H9 (cell line): ENCODE measurements around the gene RRP15. TPM values are rescaled to one million over a fixed set of nuclear protein-coding genes. Genes with fewer than 3 reads are reported as not detected.

Source experiments
- DNase-seq: peaks from one replicate; pipeline ENCODE4 v3.0.0-alpha.2; 2017
- H2AFZ ChIP-seq: one replicate; pipeline ENCODE4 v1.6.1; 2013; ENCODE audit warnings: mild to moderate bottlenecking, low read length, control low read depth, moderate library complexity
- H2AK5ac ChIP-seq: 2 replicates; pipeline ENCODE4 v1.6.1; 2013; ENCODE audit warnings: low read length, control low read depth, mixed read lengths; ENCODE audit not compliant: insufficient read length
- H2BK120ac ChIP-seq: one replicate; pipeline ENCODE4 v1.6.1; 2013; ENCODE audit warnings: low read depth, mild to moderate bottlenecking, low read length, control low read depth, inconsistent platforms; ENCODE audit not compliant: poor library complexity, severe bottlenecking
- H2BK12ac ChIP-seq: 2 replicates; pipeline ENCODE4 v1.6.1; 2013; ENCODE audit warnings: low read length, control low read depth, mixed read lengths, low read depth; ENCODE audit not compliant: insufficient read length
- H2BK15ac ChIP-seq: 2 replicates; pipeline ENCODE4 v1.6.1; 2013; ENCODE audit warnings: low read depth, low read length, control low read depth
- H2BK20ac ChIP-seq: one replicate; pipeline ENCODE4 v1.6.1; 2013; ENCODE audit warnings: low read depth, mild to moderate bottlenecking, low read length, control low read depth, inconsistent platforms; ENCODE audit not compliant: poor library complexity, severe bottlenecking
- H2BK5ac ChIP-seq: 2 replicates; pipeline ENCODE4 v1.6.1; 2013; ENCODE audit warnings: low read length, control low read depth, mixed read lengths; ENCODE audit not compliant: insufficient read length
- H3K14ac ChIP-seq: 2 replicates; pipeline ENCODE4 v1.6.1; 2013; ENCODE audit warnings: low read length, control low read depth; ENCODE audit not compliant: insufficient read depth
- H3K18ac ChIP-seq: 2 replicates; pipeline ENCODE4 v1.6.1; 2013; ENCODE audit warnings: low read depth, mild to moderate bottlenecking, mixed read lengths, low read length, control low read depth; ENCODE audit not compliant: insufficient read length
- H3K23ac ChIP-seq: 2 replicates; pipeline ENCODE4 v1.6.1; 2013; ENCODE audit warnings: low read length, control low read depth, mixed read lengths, low read depth; ENCODE audit not compliant: insufficient read length
- H3K23me2 ChIP-seq: 2 replicates; pipeline ENCODE4 v1.6.1; 2013; ENCODE audit warnings: low read depth, mild to moderate bottlenecking, mixed read lengths, low read length, control low read depth; ENCODE audit not compliant: insufficient read length, poor library complexity, severe bottlenecking
- H3K27ac ChIP-seq: 2 replicates; pipeline ENCODE4 v1.5.1; 2013; ENCODE audit warnings: low read length, control low read depth, mixed read lengths, low read depth; ENCODE audit not compliant: insufficient read length
- H3K27me3 ChIP-seq: 2 replicates; pipeline ENCODE4 v1.6.1; 2013; ENCODE audit warnings: low read length, control low read depth, inconsistent platforms; ENCODE audit not compliant: insufficient read depth
- H3K4ac ChIP-seq: 2 replicates; pipeline ENCODE4 v1.6.1; 2013; ENCODE audit warnings: low read depth, mild to moderate bottlenecking, control low read depth, inconsistent platforms, low read length, moderate library complexity
- H3K4me1 ChIP-seq: 2 replicates; pipeline ENCODE4 v1.6.1; 2013; ENCODE audit warnings: low read length, control low read depth, inconsistent platforms; ENCODE audit not compliant: insufficient read depth
- H3K4me2 ChIP-seq: 2 replicates; pipeline ENCODE4 v1.6.1; 2013; ENCODE audit warnings: low read length, control low read depth, mixed read lengths; ENCODE audit not compliant: insufficient read length, insufficient read depth
- H3K56ac ChIP-seq: 2 replicates; pipeline ENCODE4 v1.6.1; 2013; ENCODE audit warnings: low read depth, mild to moderate bottlenecking, mixed read lengths, low read length, control low read depth; ENCODE audit not compliant: insufficient read length
- H3K79me1 ChIP-seq: 2 replicates; pipeline ENCODE4 v1.6.1; 2013; ENCODE audit warnings: low read depth, mild to moderate bottlenecking, moderate library complexity, low read length, control low read depth, inconsistent platforms; ENCODE audit not compliant: insufficient read depth, poor library complexity, severe bottlenecking
- H3K79me2 ChIP-seq: 2 replicates; pipeline ENCODE4 v1.6.1; 2013; ENCODE audit warnings: low read length, control low read depth, inconsistent platforms; ENCODE audit not compliant: insufficient read depth
- H3K9ac ChIP-seq: 2 replicates; pipeline ENCODE4 v1.6.1; 2013; ENCODE audit warnings: low read length, control low read depth, mixed read lengths; ENCODE audit not compliant: insufficient read length; ENCODE audit errors: extremely low read depth
- H3K9me3 ChIP-seq: one replicate; pipeline ENCODE4 v1.6.1; 2013; ENCODE audit warnings: low read depth, low read length, inconsistent platforms; ENCODE audit not compliant: control insufficient read depth
- H3T11ph ChIP-seq: one replicate; pipeline ENCODE4 v1.6.1; 2013; ENCODE audit warnings: mild to moderate bottlenecking, low read length, control low read depth, inconsistent platforms
- H4K20me1 ChIP-seq: one replicate; pipeline ENCODE4 v1.6.1; 2013; ENCODE audit not compliant: control insufficient read depth, insufficient read length, insufficient read depth
- H4K5ac ChIP-seq: 2 replicates; pipeline ENCODE4 v1.6.1; 2013; ENCODE audit warnings: low read depth, mild to moderate bottlenecking, mixed read lengths, low read length, control low read depth; ENCODE audit not compliant: insufficient read length
- H4K8ac ChIP-seq: replicated peaks from 2 replicates; pipeline ENCODE4 v1.6.1; 2013; ENCODE audit warnings: low read length, control low read depth, mixed read lengths, low read depth; ENCODE audit not compliant: insufficient read length
- H4K91ac ChIP-seq: 2 replicates; pipeline ENCODE4 v1.6.1; 2013; ENCODE audit warnings: low read depth, mild to moderate bottlenecking, moderate library complexity, mixed read lengths, low read length, control low read depth; ENCODE audit not compliant: insufficient read length
- H3K27ac Mint-ChIP-seq, 3 experiments: 2 replicates in 2 of 3; 3 replicates in 1 of 3; pipeline ENCODE4 v1.8.0; 2020 to 2021; ENCODE audit warnings: mixed read lengths in 3 of 3, mild to moderate bottlenecking in 1 of 3, moderate library complexity in 1 of 3
- H3K27me3 Mint-ChIP-seq: 2 replicates; pipeline ENCODE4 v1.8.0; 2021; ENCODE audit warnings: low read depth, mild to moderate bottlenecking, moderate library complexity, mixed read lengths
- H3K36me3 Mint-ChIP-seq, 3 experiments: 2 replicates in 2 of 3; 3 replicates in 1 of 3; pipeline ENCODE4 v1.8.0; 2020 to 2021; ENCODE audit warnings: low read depth in 3 of 3, mixed read lengths in 3 of 3; ENCODE audit not compliant: insufficient read depth in 1 of 3
- H3K4me1 Mint-ChIP-seq, 2 experiments: 2 replicates each; pipeline ENCODE4 v1.8.0; 2020; ENCODE audit warnings: mixed read lengths in 2 of 2
- H3K4me3 Mint-ChIP-seq, 2 experiments: 2 replicates in 1 of 2; 3 replicates in 1 of 2; pipeline ENCODE4 v1.8.0; 2020 to 2021; ENCODE audit warnings: mild to moderate bottlenecking in 2 of 2, mixed read lengths in 2 of 2, moderate library complexity in 1 of 2
- H3K9me3 Mint-ChIP-seq, 2 experiments: 2 replicates in 1 of 2; 3 replicates in 1 of 2; pipeline ENCODE4 v1.8.0; 2020; ENCODE audit warnings: mild to moderate bottlenecking in 2 of 2, mixed read lengths in 2 of 2, moderate library complexity in 1 of 2
- CTCF ChIP-seq: fragments of 200-600 bp; sonication (generic); conservative IDR thresholded peaks from 3 replicates; pipeline ENCODE4 v1.8.0; 2021; ENCODE audit warnings: antibody characterized with exemption, mild to moderate bottlenecking
- WGBS: extraction: QIAGEN DNeasy Blood & Tissue Kit; methylation state at CpG from one replicate; pipeline ENCODE4 v1.1.7; 2013; ENCODE audit warnings: missing lambda C conversion rate, low lambda C conversion rate, mixed read lengths; ENCODE audit not compliant: insufficient read length; ENCODE audit errors: extremely low coverage; 5-methylcytosine and 5-hydroxymethylcytosine counted together
- total RNA-seq: library from RNA; stranded (reverse); gene quantifications from 2 replicates; pipeline ENCODE4 v1.2.1, GENCODE V29; 2021

Gene RRP15
- total RNA-seq, 1 experiment from 2014 or later: 48.7 TPM

- Histone ChIP-seq H3K9ac (no peak overlapping the region), H2BK12ac (no peak overlapping the region), H3K23ac (no peak overlapping the region), H3K9me3 (no peaks in the 10 kb centered on the region), H4K5ac (no peak overlapping the region), H4K8ac (no peak overlapping the region), H3K56ac (no peak overlapping the region), H3K4me1 (no peaks in the 10 kb centered on the region), H2BK15ac (no peak overlapping the region), H2AK5ac (no peak overlapping the region), H3K4me2 (no peak overlapping the region), H4K20me1 (no peaks in the 10 kb centered on the region), H3K18ac (no peak overlapping the region), H2AFZ (no peak overlapping the region), H3K4ac (no peak overlapping the region), H3K27me3 (no peaks in the 10 kb centered on the region), H3K23me2 (no peaks in the 10 kb centered on the region), H3K14ac (no peak overlapping the region), H3K79me2 (no peaks in the 10 kb centered on the region), H3K27ac (no peak overlapping the region), H2BK120ac (no peak overlapping the region), H2BK20ac (no peak overlapping the region), H3K79me1 (no peaks in the 10 kb centered on the region), H4K91ac (no peak overlapping the region), H3T11ph (no peak overlapping the region), H2BK5ac (no peak overlapping the region)
- no peaks in the 10 kb centered on the region for H3K36me3 Mint-ChIP-seq
- TF ChIP-seq CTCF: no peak
- no peak overlapping the region for H3K4me3 Mint-ChIP-seq
- DNase-seq: no peak
- WGBS: no CpG with 5 or more reads among the region's 4 CpGs
- peaks cover 0 to 4% of the 10 kb centered on the region in 2 experiments; a peak in 2 of 4 replicates for H3K4me1 Mint-ChIP-seq
- no peak overlapping the region for H3K27ac Mint-ChIP-seq
- H3K27me3 Mint-ChIP-seq: no peaks in the 10 kb centered on the region
- no peaks in the 10 kb centered on the region for H3K9me3 Mint-ChIP-seq
Measured at GRCh38 chr1:218382261-218382660, 97.2 kb downstream of the RRP15 start.
